Caco-2 (cell line): ENCODE measurements around the gene AFF4. TPM values are rescaled to one million over a fixed set of nuclear protein-coding genes. Genes with fewer than 3 reads are reported as not detected.
"Not testable (repeated sequence)": the region's sequence is repeated elsewhere in the genome, so short reads cannot be mapped to it uniquely, and the experiment has no call there.

Experiments used
- BruUV-seq: library from RNA; stranded (reverse); fragments of 400-500 nt; replicated peaks from 2 replicates; lab custom pipeline; 2021; lab: Mats Ljungman, UMichigan
- CTCF ChIA-PET: fragments of 300-600 bp; sonication (Branson Sonifier 250); formaldehyde crosslinking; loops from one replicate; lab custom pipeline; 2022; ENCODE audit warnings: antibody characterized with exemption; lab: Charles Lee
- POLR2A ChIA-PET: fragments of 300-600 bp; sonication (Branson Sonifier 250); formaldehyde crosslinking; loops from one replicate; lab custom pipeline; 2022; ENCODE audit warnings: antibody characterized with exemption; lab: Charles Lee
- DNase-seq, 2 experiments: peaks; one replicate each; pipeline versions ENCODE4 v3.0.0 to v3.0.0-alpha.2; 2020 to 2022
- H3K27me3 ChIP-seq: replicated peaks from 2 replicates; pipeline ENCODE4 v1.6.0; 2011; ENCODE audit warnings: low read length; ENCODE audit not compliant: control insufficient read depth, insufficient read depth
- H3K36me3 ChIP-seq: 2 replicates; pipeline ENCODE4 v1.5.1; 2011; ENCODE audit warnings: low read length; ENCODE audit not compliant: control insufficient read depth, insufficient read depth
- H3K4me1 ChIP-seq: fragments of 250-450 bp; sonication (Bioruptor Pico); 2 replicates; pipeline ENCODE4 v1.5.1; 2020; ENCODE audit warnings: mild to moderate bottlenecking
- H3K4me3 ChIP-seq: 2 replicates; pipeline ENCODE4 v1.5.1; 2011; ENCODE audit warnings: low read depth, mild to moderate bottlenecking, control low read depth, low read length
- H3K9me3 ChIP-seq: fragments of 250-450 bp; sonication (Bioruptor Pico); 2 replicates; pipeline ENCODE4 v1.5.1; 2020; ENCODE audit warnings: mild to moderate bottlenecking, moderate library complexity
- H3K27ac Mint-ChIP-seq: one replicate; pipeline ENCODE4 v1.8.0; 2022; ENCODE audit warnings: mixed read lengths; ENCODE audit not compliant: unreplicated experiment
- H3K27me3 Mint-ChIP-seq: one replicate; pipeline ENCODE4 v1.8.0; 2022; ENCODE audit warnings: mixed read lengths; ENCODE audit not compliant: insufficient read depth, unreplicated experiment
- H3K36me3 Mint-ChIP-seq: one replicate; pipeline ENCODE4 v1.8.0; 2022; ENCODE audit warnings: mild to moderate bottlenecking, mixed read lengths; ENCODE audit not compliant: insufficient read depth, unreplicated experiment
- H3K4me1 Mint-ChIP-seq: one replicate; pipeline ENCODE4 v1.8.0; 2022; ENCODE audit warnings: low read depth, mixed read lengths; ENCODE audit not compliant: unreplicated experiment
- H3K4me3 Mint-ChIP-seq: one replicate; pipeline ENCODE4 v1.8.0; 2022; ENCODE audit warnings: mild to moderate bottlenecking, moderate library complexity, mixed read lengths; ENCODE audit not compliant: unreplicated experiment
- H3K9me3 Mint-ChIP-seq: one replicate; pipeline ENCODE4 v1.8.0; 2022; ENCODE audit warnings: mixed read lengths; ENCODE audit not compliant: unreplicated experiment
- CTCF ChIP-seq, 2 experiments: fragments of 200-600 bp in 1 of 2; IDR thresholded peaks; 1 replicate in 1 of 2; 2 replicates in 1 of 2; pipeline versions ENCODE4 v1.5.1 to v1.8.0; 2011 to 2022; ENCODE audit warnings: antibody characterized with exemption in 1 of 2, control low read depth in 1 of 2, inconsistent platforms in 1 of 2, low read depth in 1 of 2, low read length in 1 of 2, mild to moderate bottlenecking in 1 of 2, moderate library complexity in 1 of 2; ENCODE audit not compliant: insufficient read depth in 1 of 2, severe bottlenecking in 1 of 2, unreplicated experiment in 1 of 2
- intact Hi-C: fragments of 100-400 bp; cut with micrococcal nuclease; formaldehyde crosslinking; loops from one replicate; pipeline ENCODE4 v1.10.0; 2022; ENCODE audit not compliant: unreplicated experiment
- total RNA-seq: library from RNA; stranded (reverse); gene quantifications from 2 replicates; pipeline ENCODE4 v1.2.3, GENCODE V29; 2022

AFF4 gene
- total RNA-seq, 1 experiment from 2014 or later: 63.9 TPM

- Mint-ChIP-seq H3K27me3 (no peaks in the 10 kb centered on the region), H3K9me3 (no peaks in the 10 kb centered on the region), H3K4me1 (peaks cover 20% of the 10 kb centered on the region), H3K4me3 (no peak overlapping the region), H3K27ac (no peak overlapping the region), H3K36me3 (peaks cover 50% of the 10 kb centered on the region)
- Histone ChIP-seq H3K4me1 (peaks cover 30% of the 10 kb centered on the region), H3K4me3 (no peak overlapping the region), H3K9me3 (no peaks in the 10 kb centered on the region), H3K36me3 (no peaks in the 10 kb centered on the region), H3K27me3 (no peaks in the 10 kb centered on the region)
- BruUV-seq: no TSS peak
- no peak for TF ChIP-seq CTCF (IDR thresholded peaks at IDR 0.05; ENCODE audit: insufficient read depth in 1 of 2, low read depth in 1 of 2, low read length in 1 of 2, severe bottlenecking in 1 of 2, unreplicated experiment in 1 of 2)
- no peak for DNase-seq
- ChIA-PET CTCF (interaction anchor here (0.7 kb wide), 1 partner anchor 131 kb away, joined by 3 read pairs; no protein-coding TSS in a partner anchor), POLR2A (no interaction called here)
- intact Hi-C loops: no loop called here
Measured at GRCh38 chr5:132951897-132952296, 11.5 kb downstream of the AFF4 start.

GRCh38 chr5:132949136-132949535, 14.3 kb downstream of the AFF4 start:
- Histone ChIP-seq H3K4me3 (no peak overlapping the region), H3K36me3 (no peaks in the 10 kb centered on the region), H3K27me3 (no peaks in the 10 kb centered on the region), H3K9me3 (no peaks in the 10 kb centered on the region), H3K4me1 (peaks cover 25% of the 10 kb centered on the region)
- Mint-ChIP-seq H3K9me3 (no peaks in the 10 kb centered on the region), H3K36me3 (peaks cover 51% of the 10 kb centered on the region), H3K27me3 (no peaks in the 10 kb centered on the region), H3K27ac (no peak overlapping the region), H3K4me1 (peaks cover 20% of the 10 kb centered on the region), H3K4me3 (no peak overlapping the region)
- POLR2A ChIA-PET: interaction anchor here (0.6 kb wide), 1 partner anchor 102 kb away, joined by 10 read pairs; no protein-coding TSS in a partner anchor
- CTCF ChIA-PET: interaction anchor here (0.6 kb wide), 1 partner anchor 11 kb away, joined by 3 read pairs; no protein-coding TSS in a partner anchor
- intact Hi-C loops: no loop called here
- DNase-seq: no peak
- TF ChIP-seq CTCF (IDR thresholded peaks at IDR 0.05; ENCODE audit: insufficient read depth in 1 of 2, low read depth in 1 of 2, low read length in 1 of 2, severe bottlenecking in 1 of 2, unreplicated experiment in 1 of 2): no peak
- no TSS peak for BruUV-seq

DNA sequence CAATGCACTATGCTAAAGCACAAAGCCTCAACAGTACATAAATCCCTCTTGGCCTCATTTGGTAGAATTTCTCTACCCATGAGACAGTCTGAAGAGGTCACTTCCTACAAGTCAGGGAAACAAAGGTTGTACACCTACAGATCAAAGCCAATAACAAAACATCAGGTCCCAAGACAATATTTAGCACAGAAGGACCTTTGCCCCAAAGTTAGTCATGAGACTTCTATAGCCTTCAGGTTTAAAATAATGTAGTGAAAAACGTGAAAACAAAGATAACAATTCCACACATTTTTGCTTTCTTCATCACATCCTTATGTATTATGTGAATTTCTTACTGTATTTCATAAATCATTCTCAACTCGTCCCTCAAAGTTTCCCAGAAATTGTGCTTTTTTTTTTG, 15.8 kb downstream of the AFF4 start:
- H3K4me3 ChIP-seq: no peak overlapping the region
- intact Hi-C loops: no loop called here
- POLR2A ChIA-PET: no interaction called here

DNA sequence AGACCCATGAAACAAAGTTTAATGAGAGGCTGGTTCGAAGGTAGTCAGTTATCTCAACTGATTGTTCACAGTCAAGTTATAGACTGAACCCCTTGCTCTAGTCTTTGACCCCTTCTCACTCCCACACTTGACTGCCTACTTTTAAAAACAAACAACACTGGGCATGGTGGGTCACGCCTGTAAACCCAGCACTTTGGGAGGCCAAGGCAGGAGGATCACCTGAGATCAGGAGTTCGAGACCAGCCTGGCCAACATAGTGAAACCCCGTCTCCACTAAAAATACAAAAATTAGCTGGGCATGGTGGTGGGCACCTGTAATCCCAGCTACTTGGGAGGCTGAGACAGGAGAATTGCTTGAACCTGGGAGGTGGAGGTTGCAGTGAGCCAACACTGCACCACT, 18.1 kb downstream of the AFF4 start:
- H3K27me3 Mint-ChIP-seq, H3K27me3 ChIP-seq, H3K4me3 Mint-ChIP-seq, DNase-seq, POLR2A ChIA-PET, BruUV-seq, H3K9me3 ChIP-seq, CTCF ChIA-PET, intact Hi-C loops, H3K36me3 ChIP-seq, H3K4me3 ChIP-seq, H3K9me3 Mint-ChIP-seq, H3K27ac Mint-ChIP-seq: not testable (repeated sequence)
- peaks cover 12% of the 10 kb centered on the region for H3K4me1 Mint-ChIP-seq
- H3K36me3 Mint-ChIP-seq: peaks cover 49% of the 10 kb centered on the region
- H3K4me1 ChIP-seq: peaks cover 16% of the 10 kb centered on the region

More for the DNA sequence above, 15.8 kb downstream of the AFF4 start:
- H3K27me3 Mint-ChIP-seq: no peaks in the 10 kb centered on the region
- CTCF ChIA-PET: no interaction called here
- DNase-seq: no peak
- no peaks in the 10 kb centered on the region for H3K9me3 Mint-ChIP-seq
- H3K9me3 ChIP-seq: no peaks in the 10 kb centered on the region
- peaks cover 12% of the 10 kb centered on the region for H3K4me1 Mint-ChIP-seq
- H3K36me3 ChIP-seq: no peaks in the 10 kb centered on the region
- peak overlapping the region; percentile 26 for H3K27ac Mint-ChIP-seq
- peaks cover 16% of the 10 kb centered on the region for H3K4me1 ChIP-seq
- BruUV-seq: no TSS peak
- H3K27me3 ChIP-seq: no peaks in the 10 kb centered on the region
- no peak overlapping the region for H3K4me3 Mint-ChIP-seq
- TF ChIP-seq CTCF (IDR thresholded peaks at IDR 0.05; ENCODE audit: insufficient read depth in 1 of 2, low read depth in 1 of 2, low read length in 1 of 2, severe bottlenecking in 1 of 2, unreplicated experiment in 1 of 2): no peak
- peaks cover 48% of the 10 kb centered on the region for H3K36me3 Mint-ChIP-seq
